ENCODE results near the gene EPHA8.

The EPHA8 gene

DNA sequence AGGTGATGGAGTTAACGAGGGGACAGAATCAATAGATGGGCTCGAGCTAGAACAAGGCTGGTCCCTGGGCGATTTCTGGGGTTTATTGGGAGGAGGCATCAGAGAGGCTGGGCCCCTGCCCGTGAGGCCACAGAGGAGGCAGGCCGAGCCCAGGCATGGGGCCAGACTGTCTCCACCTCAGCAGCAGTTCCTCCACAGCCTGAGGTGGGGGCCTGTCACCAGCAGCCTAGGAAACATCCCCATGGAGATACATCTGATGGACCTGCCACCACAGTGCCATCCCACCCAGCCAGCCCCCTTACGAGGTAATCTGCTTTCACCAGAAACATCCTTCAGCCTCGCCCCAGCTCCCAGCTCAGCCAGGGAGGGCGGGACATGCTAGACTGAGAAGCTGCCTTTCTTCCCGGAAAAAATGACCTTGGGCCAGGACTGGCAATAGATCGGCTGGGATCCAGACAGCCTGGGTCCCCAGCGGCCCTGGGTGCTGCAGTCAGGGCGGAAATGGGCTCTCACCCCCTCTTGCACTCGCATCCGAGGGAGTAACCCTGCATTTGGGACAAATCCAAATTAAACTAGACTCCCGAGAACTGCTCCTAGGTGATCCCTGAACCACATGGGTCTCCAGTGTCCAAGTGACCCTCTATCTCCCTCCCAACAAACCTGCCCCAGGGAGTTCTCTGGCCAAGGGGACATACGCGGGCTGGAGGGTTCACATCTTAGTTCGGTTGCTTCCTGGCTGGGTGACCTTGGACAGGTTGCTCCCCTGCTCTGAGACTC, 10.0 kb upstream of the EPHA8 start:
- ChIA-PET CTCF (no interaction called here), POLR2A (no interaction called here)
- no peak for DNase-seq (ENCODE audit: extremely low spot score)
- TF ChIP-seq CTBP1 (IDR thresholded peaks at IDR 0.05; ENCODE audit: borderline replicate concordance) (no peak), HDGF (IDR thresholded peaks at IDR 0.05; ENCODE audit: borderline replicate concordance) (no peak), FOXM1 (IDR thresholded peaks at IDR 0.05; ENCODE audit: borderline replicate concordance) (no peak), BHLHE40 (IDR thresholded peaks at IDR 0.05; ENCODE audit: borderline replicate concordance) (no peak), FOXA1 (IDR thresholded peaks at IDR 0.05) (no peak), FOXK2 (IDR thresholded peaks at IDR 0.05) (no peak), TARDBP (IDR thresholded peaks at IDR 0.05) (no peak), NFRKB (IDR thresholded peaks at IDR 0.05) (no peak), ARNT (IDR thresholded peaks at IDR 0.05) (no peak), ZNF384 (IDR thresholded peaks at IDR 0.05) (no peak), LEF1 (IDR thresholded peaks at IDR 0.05; ENCODE audit: borderline replicate concordance) (no peak), ELF4 (IDR thresholded peaks at IDR 0.05) (no peak), SP1 (IDR thresholded peaks at IDR 0.05) (no peak), L3MBTL2 (conservative IDR thresholded peaks at IDR 0.05) (no peak), SUZ12 (IDR thresholded peaks at IDR 0.05) (no peak)
- TF ChIP-seq, protein P1, sequence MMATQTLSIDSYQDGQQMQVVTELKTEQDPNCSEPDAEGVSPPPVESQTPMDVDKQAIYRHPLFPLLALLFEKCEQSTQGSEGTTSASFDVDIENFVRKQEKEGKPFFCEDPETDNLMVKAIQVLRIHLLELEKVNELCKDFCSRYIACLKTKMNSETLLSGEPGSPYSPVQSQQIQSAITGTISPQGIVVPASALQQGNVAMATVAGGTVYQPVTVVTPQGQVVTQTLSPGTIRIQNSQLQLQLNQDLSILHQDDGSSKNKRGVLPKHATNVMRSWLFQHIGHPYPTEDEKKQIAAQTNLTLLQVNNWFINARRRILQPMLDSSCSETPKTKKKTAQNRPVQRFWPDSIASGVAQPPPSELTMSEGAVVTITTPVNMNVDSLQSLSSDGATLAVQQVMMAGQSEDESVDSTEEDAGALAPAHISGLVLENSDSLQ (IDR thresholded peaks at IDR 0.05): no peak

DNA sequence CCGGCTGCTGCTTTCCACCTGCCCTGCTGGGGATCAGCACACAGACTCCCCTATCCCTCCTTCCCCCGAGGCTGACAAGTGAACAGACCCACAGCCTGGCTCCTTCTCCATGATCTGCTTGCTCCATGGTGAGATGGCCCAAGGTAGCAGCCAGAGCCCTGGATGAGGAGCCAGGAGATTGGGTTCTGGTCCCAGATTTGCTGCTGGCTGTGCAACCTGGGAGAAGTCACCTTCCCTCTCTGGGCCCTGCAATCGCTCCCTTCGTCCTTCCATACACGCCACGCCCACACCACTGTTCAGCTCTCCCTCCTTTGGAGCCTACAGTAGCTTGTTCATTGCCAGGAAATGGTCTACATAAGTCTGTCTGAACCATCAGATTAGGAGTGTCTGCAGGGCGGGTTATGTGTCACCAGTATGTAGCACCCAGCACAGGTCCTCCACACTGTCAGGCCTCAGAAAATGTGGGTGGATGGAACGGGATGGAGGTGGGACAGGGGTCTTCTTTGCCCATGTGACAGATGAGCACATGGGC, 9.2 kb upstream of the EPHA8 start:
- CTCF ChIA-PET: no interaction called here
- TF ChIP-seq ARNT (IDR thresholded peaks at IDR 0.05) (no peak), ELF4 (IDR thresholded peaks at IDR 0.05) (no peak), NFRKB (IDR thresholded peaks at IDR 0.05) (no peak), ZNF384 (IDR thresholded peaks at IDR 0.05) (no peak), FOXM1 (IDR thresholded peaks at IDR 0.05; ENCODE audit: borderline replicate concordance) (no peak), CTBP1 (IDR thresholded peaks at IDR 0.05; ENCODE audit: borderline replicate concordance) (no peak), HDGF (IDR thresholded peaks at IDR 0.05; ENCODE audit: borderline replicate concordance) (no peak), L3MBTL2 (conservative IDR thresholded peaks at IDR 0.05) (no peak)
- TF ChIP-seq, protein P1 (IDR thresholded peaks at IDR 0.05): no peak
- no peak for DNase-seq (ENCODE audit: extremely low spot score)
- POLR2A ChIA-PET: no interaction called here

DNA sequence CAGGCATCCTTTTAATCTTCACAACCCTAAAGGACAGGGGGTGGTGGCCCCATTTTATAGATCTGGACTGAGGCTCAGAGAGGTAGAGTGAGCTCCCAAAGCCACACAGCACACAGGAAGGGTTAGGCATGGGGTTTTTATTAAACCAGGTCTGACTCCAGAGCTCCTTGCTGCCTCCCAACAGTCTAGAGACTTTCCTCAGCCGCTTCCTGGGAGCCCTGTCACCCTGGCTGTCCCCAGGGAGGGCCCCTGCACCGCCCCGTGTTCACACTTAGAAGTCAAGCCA, 8.0 kb upstream of the EPHA8 start:
- ChIA-PET CTCF (no interaction called here), POLR2A (no interaction called here)
- DNase-seq (ENCODE audit: extremely low spot score): no peak
- TF ChIP-seq TARDBP (IDR thresholded peaks at IDR 0.05) (no peak), HDGF (IDR thresholded peaks at IDR 0.05; ENCODE audit: borderline replicate concordance) (no peak), FOXM1 (IDR thresholded peaks at IDR 0.05; ENCODE audit: borderline replicate concordance) (no peak), FOXK2 (IDR thresholded peaks at IDR 0.05) (no peak), L3MBTL2 (conservative IDR thresholded peaks at IDR 0.05) (no peak), NFRKB (IDR thresholded peaks at IDR 0.05) (no peak), LEF1 (IDR thresholded peaks at IDR 0.05; ENCODE audit: borderline replicate concordance) (no peak), BHLHE40 (IDR thresholded peaks at IDR 0.05; ENCODE audit: borderline replicate concordance) (no peak), SUZ12 (IDR thresholded peaks at IDR 0.05) (no peak), ELF4 (IDR thresholded peaks at IDR 0.05) (no peak), ZNF384 (IDR thresholded peaks at IDR 0.05) (no peak), ARNT (IDR thresholded peaks at IDR 0.05) (no peak), FOXA1 (IDR thresholded peaks at IDR 0.05) (no peak), SP1 (IDR thresholded peaks at IDR 0.05) (no peak), CTBP1 (IDR thresholded peaks at IDR 0.05; ENCODE audit: borderline replicate concordance) (no peak)
- TF ChIP-seq, protein P1 (IDR thresholded peaks at IDR 0.05): no peak

DNA sequence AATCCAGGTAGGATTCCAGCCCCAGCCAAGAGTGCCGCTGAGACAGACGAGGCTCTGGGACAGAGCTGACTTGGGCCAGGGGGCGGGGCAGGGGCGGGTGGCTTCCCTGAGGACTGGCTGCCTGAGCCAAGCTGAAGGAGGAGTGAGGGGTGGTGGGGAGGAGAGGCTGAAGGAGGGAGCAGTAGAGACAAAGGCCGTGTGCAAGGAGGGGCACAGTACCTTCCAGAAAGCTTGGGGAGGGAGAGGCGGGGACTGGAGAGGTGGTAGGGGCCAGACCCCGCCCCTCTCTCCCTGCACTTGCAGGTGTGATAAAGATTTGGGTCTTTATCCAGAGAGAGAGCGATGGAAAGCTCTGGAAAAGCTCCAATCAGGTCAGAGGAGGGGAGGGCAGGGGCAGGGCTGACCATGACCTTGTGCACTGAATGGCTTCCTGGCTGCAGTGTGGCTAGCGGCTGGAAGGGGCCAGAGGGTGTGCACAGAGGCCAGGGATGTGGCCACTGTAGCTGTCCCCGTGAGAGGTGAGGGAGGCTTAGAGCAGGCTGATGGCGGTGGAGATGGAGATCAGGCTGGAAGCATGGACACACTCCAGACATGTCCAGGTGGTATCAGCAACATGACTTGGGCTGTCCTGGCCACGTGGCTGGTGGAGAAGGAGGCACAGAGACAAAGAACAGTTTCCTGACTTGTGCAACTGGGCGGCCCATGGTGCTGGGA, 6.7 kb upstream of the EPHA8 start:
- DNase-seq (ENCODE audit: extremely low spot score): no peak
- TF ChIP-seq TARDBP (IDR thresholded peaks at IDR 0.05) (no peak), NFRKB (IDR thresholded peaks at IDR 0.05) (no peak), FOXM1 (IDR thresholded peaks at IDR 0.05; ENCODE audit: borderline replicate concordance) (no peak), ARNT (IDR thresholded peaks at IDR 0.05) (no peak)
- TF ChIP-seq, protein P1 (IDR thresholded peaks at IDR 0.05): no peak
- ChIA-PET POLR2A (no interaction called here), CTCF (no interaction called here)

DNA sequence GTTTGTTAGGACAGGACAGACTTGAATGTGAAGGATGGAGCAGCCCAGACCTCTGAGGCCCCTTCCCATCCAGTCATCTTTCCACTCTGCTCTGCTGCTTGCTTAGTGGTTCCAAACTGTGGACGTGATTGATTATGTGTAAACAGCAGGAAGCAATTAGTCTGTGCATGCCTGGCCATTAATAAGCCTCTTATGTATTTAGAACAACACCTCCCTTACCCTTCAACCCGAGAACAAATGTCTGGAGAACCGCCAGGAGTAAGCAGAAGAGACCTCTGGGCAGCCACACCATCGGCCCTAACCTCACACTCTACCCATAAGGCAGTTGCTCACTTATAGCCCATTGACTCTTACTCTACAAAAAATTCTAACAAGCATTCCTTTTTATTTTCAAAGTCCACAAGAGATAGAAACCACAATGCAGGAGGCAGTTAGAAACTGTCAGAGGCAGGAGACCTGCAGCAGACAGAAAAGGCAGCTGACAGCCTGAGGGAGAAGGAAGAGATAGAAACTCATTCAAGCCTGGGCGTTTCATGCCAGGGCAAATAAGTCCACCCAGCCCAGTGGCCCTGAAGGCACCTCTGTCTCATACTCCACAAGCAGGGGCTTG, 5.8 kb upstream of the EPHA8 start:
- no peak for DNase-seq (ENCODE audit: extremely low spot score)
- ChIA-PET CTCF (no interaction called here), POLR2A (no interaction called here)
- TF ChIP-seq ELF4 (IDR thresholded peaks at IDR 0.05) (no peak), LEF1 (IDR thresholded peaks at IDR 0.05; ENCODE audit: borderline replicate concordance) (no peak), FOXM1 (IDR thresholded peaks at IDR 0.05; ENCODE audit: borderline replicate concordance) (no peak), NFRKB (IDR thresholded peaks at IDR 0.05) (no peak), FOXA1 (IDR thresholded peaks at IDR 0.05) (no peak), CTBP1 (IDR thresholded peaks at IDR 0.05; ENCODE audit: borderline replicate concordance) (no peak), SP1 (IDR thresholded peaks at IDR 0.05) (no peak), HDGF (IDR thresholded peaks at IDR 0.05; ENCODE audit: borderline replicate concordance) (no peak), ARNT (IDR thresholded peaks at IDR 0.05) (no peak), FOXK2 (IDR thresholded peaks at IDR 0.05) (no peak)
